Measurements from ENCODE around the gene CADPS2. TPM values are rescaled to one million over a fixed set of nuclear protein-coding genes. Genes with fewer than 3 reads are reported as not detected.
A peak's percentile ranks its signal among the peaks of the same experiment; 100 is the strongest.

The CADPS2 gene
- polyA plus RNA-seq, 1 donor (not counting 4 experiments of a cell fraction or from before 2014, with no cell fraction given): 0.35 TPM

DNA sequence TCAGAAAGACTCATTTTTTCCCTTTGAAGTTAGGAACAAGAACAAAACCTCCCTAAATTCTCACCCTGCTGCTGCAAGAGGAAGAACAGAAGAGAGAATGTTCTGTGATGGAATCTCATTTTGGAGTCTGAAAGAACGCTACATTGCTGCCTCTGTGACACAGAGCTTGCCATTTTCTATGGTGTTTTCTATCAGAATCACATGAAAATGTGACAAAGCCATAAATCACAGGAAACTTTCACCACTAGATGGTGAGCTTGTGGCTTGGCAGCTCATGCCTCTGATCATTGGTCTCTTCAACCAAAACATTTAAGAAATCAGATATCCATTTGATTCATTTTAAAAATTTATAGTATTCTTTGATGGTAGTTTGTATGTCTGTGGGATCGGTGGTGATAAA is 82.9 kb downstream of the CADPS2 start:
- H3K27me3 ChIP-seq (ENCODE audit: control insufficient read depth, extremely low read depth, insufficient read depth, low read length): no peaks in the 10 kb centered on the region
- FAIRE-seq: no peak
- H3K9me1 ChIP-seq (ENCODE audit: control insufficient read depth, extremely low read depth, insufficient read depth, low read length): no peaks in the 10 kb centered on the region
- DNase-seq (ENCODE audit: low read depth, low spot score): no peak
- no peak overlapping the region for H2AFZ ChIP-seq (ENCODE audit: control insufficient read depth, low read length)
- H3K9me3 ChIP-seq (ENCODE audit: control insufficient read depth, low read depth, low read length): no peaks in the 10 kb centered on the region
- no peaks in the 10 kb centered on the region for H3K79me2 ChIP-seq (ENCODE audit: control insufficient read depth, insufficient read depth, low read length)
- dilution Hi-C loops (cut with MboI; ENCODE audit: extremely low pct_ligation_motif_present, low sequenced_read_pairs): no loop called here
- H3K4me3 ChIP-seq (ENCODE audit: control insufficient read depth in 2 of 3, extremely low read depth in 1 of 3, insufficient read depth in 2 of 3, low read depth in 1 of 3, low read length in 3 of 3): no peak overlapping the region
- TF ChIP-seq EZH2 (IDR thresholded peaks at IDR 0.05; ENCODE audit: low read length): no peak
- TF ChIP-seq, protein P1, sequence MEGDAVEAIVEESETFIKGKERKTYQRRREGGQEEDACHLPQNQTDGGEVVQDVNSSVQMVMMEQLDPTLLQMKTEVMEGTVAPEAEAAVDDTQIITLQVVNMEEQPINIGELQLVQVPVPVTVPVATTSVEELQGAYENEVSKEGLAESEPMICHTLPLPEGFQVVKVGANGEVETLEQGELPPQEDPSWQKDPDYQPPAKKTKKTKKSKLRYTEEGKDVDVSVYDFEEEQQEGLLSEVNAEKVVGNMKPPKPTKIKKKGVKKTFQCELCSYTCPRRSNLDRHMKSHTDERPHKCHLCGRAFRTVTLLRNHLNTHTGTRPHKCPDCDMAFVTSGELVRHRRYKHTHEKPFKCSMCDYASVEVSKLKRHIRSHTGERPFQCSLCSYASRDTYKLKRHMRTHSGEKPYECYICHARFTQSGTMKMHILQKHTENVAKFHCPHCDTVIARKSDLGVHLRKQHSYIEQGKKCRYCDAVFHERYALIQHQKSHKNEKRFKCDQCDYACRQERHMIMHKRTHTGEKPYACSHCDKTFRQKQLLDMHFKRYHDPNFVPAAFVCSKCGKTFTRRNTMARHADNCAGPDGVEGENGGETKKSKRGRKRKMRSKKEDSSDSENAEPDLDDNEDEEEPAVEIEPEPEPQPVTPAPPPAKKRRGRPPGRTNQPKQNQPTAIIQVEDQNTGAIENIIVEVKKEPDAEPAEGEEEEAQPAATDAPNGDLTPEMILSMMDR (optimal IDR thresholded peaks at IDR 0.05 in 1 of 3, IDR thresholded peaks at IDR 0.05 in 1 of 3, conservative IDR thresholded peaks at IDR 0.05 in 1 of 3; ENCODE audit: extremely low read depth in 1 of 3, insufficient read depth in 2 of 3, low read length in 3 of 3): peak; percentile 26 to 51 (median 46)
- H3K27ac ChIP-seq (ENCODE audit: control insufficient read depth, insufficient read depth, low read length): no peak overlapping the region
- no peaks in the 10 kb centered on the region for H3K36me3 ChIP-seq (ENCODE audit: control insufficient read depth in 2 of 2, extremely low read depth in 1 of 2, insufficient read depth in 2 of 2, low read length in 2 of 2)
- H3K4me2 ChIP-seq (ENCODE audit: control insufficient read depth, extremely low read depth, insufficient read depth, low read depth, low read length): no peak overlapping the region
- no peaks in the 10 kb centered on the region for H4K20me1 ChIP-seq (ENCODE audit: control insufficient read depth, extremely low read depth, insufficient read depth, low read length)
- H3K9ac ChIP-seq (ENCODE audit: control insufficient read depth, extremely low read depth, insufficient read depth, low read length): no peak overlapping the region
- no peaks in the 10 kb centered on the region for H3K4me1 ChIP-seq (ENCODE audit: control insufficient read depth, extremely low read depth, insufficient read depth, low read length)

- DNase-seq (ENCODE audit: low read depth, low spot score) (no peak), FAIRE-seq (no peak)
- H3K27ac ChIP-seq (ENCODE audit: control insufficient read depth, insufficient read depth, low read length): no peak overlapping the region
- H3K4me2 ChIP-seq (ENCODE audit: control insufficient read depth, extremely low read depth, insufficient read depth, low read depth, low read length): no peak overlapping the region
- H4K20me1 ChIP-seq (ENCODE audit: control insufficient read depth, extremely low read depth, insufficient read depth, low read length): no peaks in the 10 kb centered on the region
- no peak overlapping the region for H3K9ac ChIP-seq (ENCODE audit: control insufficient read depth, extremely low read depth, insufficient read depth, low read length)
- TF ChIP-seq EZH2 (IDR thresholded peaks at IDR 0.05; ENCODE audit: low read length): no peak
- TF ChIP-seq, protein P1 (optimal IDR thresholded peaks at IDR 0.05 in 1 of 3, IDR thresholded peaks at IDR 0.05 in 1 of 3, conservative IDR thresholded peaks at IDR 0.05 in 1 of 3; ENCODE audit: extremely low read depth in 1 of 3, insufficient read depth in 2 of 3, low read length in 3 of 3): no peak
- no peaks in the 10 kb centered on the region for H3K36me3 ChIP-seq (ENCODE audit: control insufficient read depth in 2 of 2, extremely low read depth in 1 of 2, insufficient read depth in 2 of 2, low read length in 2 of 2)
- no peaks in the 10 kb centered on the region for H3K27me3 ChIP-seq (ENCODE audit: control insufficient read depth, extremely low read depth, insufficient read depth, low read length)
- peak overlapping the region; percentile 72 for H2AFZ ChIP-seq (ENCODE audit: control insufficient read depth, low read length)
- dilution Hi-C loops (cut with MboI; ENCODE audit: extremely low pct_ligation_motif_present, low sequenced_read_pairs): no loop called here
- H3K79me2 ChIP-seq (ENCODE audit: control insufficient read depth, insufficient read depth, low read length): no peaks in the 10 kb centered on the region
- no peaks in the 10 kb centered on the region for H3K9me1 ChIP-seq (ENCODE audit: control insufficient read depth, extremely low read depth, insufficient read depth, low read length)
- no peak overlapping the region for H3K4me3 ChIP-seq (ENCODE audit: control insufficient read depth in 2 of 3, extremely low read depth in 1 of 3, insufficient read depth in 2 of 3, low read depth in 1 of 3, low read length in 3 of 3)
- H3K9me3 ChIP-seq (ENCODE audit: control insufficient read depth, low read depth, low read length): no peaks in the 10 kb centered on the region
- H3K4me1 ChIP-seq (ENCODE audit: control insufficient read depth, extremely low read depth, insufficient read depth, low read length): no peaks in the 10 kb centered on the region
Measured at GRCh38 chr7:122802301-122802751, 83.9 kb downstream of the CADPS2 start.

Data from keratinocyte (primary cell).